WTC11 (cell line): ENCODE measurements around the gene TOM1. TPM values are rescaled to one million over a fixed set of nuclear protein-coding genes. Genes with fewer than 3 reads are reported as not detected.

Experiments
- ATAC-seq: fragments of 200-7000 bp; cut with Tn5 transposase; 2 replicates; pipeline ENCODE4 v1.10.0; 2021; ENCODE audit warnings: mild to moderate bottlenecking, moderate library complexity
- CTCF ChIA-PET: fragments of 300-600 bp; sonication (Branson Sonifier 250); formaldehyde crosslinking; loops from one replicate; lab custom pipeline; 2021; ENCODE audit warnings: antibody characterized with exemption; lab: Charles Lee
- POLR2A ChIA-PET: fragments of 350-600 bp; sonication (Branson Sonifier 250); formaldehyde crosslinking; loops from one replicate; lab custom pipeline; 2021; ENCODE audit warnings: antibody characterized with exemption; lab: Charles Lee
- DNase-seq: peaks from one replicate; pipeline ENCODE4 v3.0.0; 2021; ENCODE audit warnings: low spot score
- H3K27ac Mint-ChIP-seq: 2 replicates; pipeline ENCODE4 v1.8.0; 2021; ENCODE audit warnings: mixed read lengths
- H3K27me3 Mint-ChIP-seq: 2 replicates; pipeline ENCODE4 v1.8.0; 2021; ENCODE audit warnings: low read depth, mild to moderate bottlenecking, moderate library complexity, mixed read lengths
- H3K36me3 Mint-ChIP-seq: 2 replicates; pipeline ENCODE4 v1.8.0; 2021; ENCODE audit warnings: mixed read lengths
- H3K4me1 Mint-ChIP-seq: 2 replicates; pipeline ENCODE4 v1.8.0; 2022; ENCODE audit warnings: mixed read lengths
- H3K4me3 Mint-ChIP-seq: 2 replicates; pipeline ENCODE4 v1.8.0; 2021; ENCODE audit warnings: mild to moderate bottlenecking, moderate library complexity, mixed read lengths
- H3K9me3 Mint-ChIP-seq: 2 replicates; pipeline ENCODE4 v1.8.0; 2021; ENCODE audit warnings: mixed read lengths
- AR ChIP-seq: fragments of 250-450 bp; sonication (Bioruptor Pico); IDR thresholded peaks from 2 replicates; pipeline ENCODE4 v1.9.0; 2021; ENCODE audit warnings: mild to moderate bottlenecking
- E2F1 ChIP-seq: sonication (generic); formaldehyde crosslinking; IDR thresholded peaks from 2 replicates; pipeline ENCODE4 v1.8.0; 2022; ENCODE audit warnings: mild to moderate bottlenecking, missing genetic modification reagents
- IRF2 ChIP-seq: sonication (generic); formaldehyde crosslinking; IDR thresholded peaks from 2 replicates; pipeline ENCODE4 v1.8.0; 2022; ENCODE audit warnings: low read depth, missing genetic modification reagents, borderline replicate concordance
- JAZF1 ChIP-seq: fragments of 250-450 bp; sonication (Bioruptor Pico); IDR thresholded peaks from 2 replicates; pipeline ENCODE4 v1.9.0; 2021; ENCODE audit warnings: moderate library complexity, mild to moderate bottlenecking, inconsistent platforms
- MLX ChIP-seq: sonication (generic); formaldehyde crosslinking; IDR thresholded peaks from 2 replicates; pipeline ENCODE4 v1.8.1; 2023; ENCODE audit warnings: mild to moderate bottlenecking, missing genetic modification reagents, moderate library complexity
- NFE2L1 ChIP-seq: sonication (generic); formaldehyde crosslinking; IDR thresholded peaks from 2 replicates; pipeline ENCODE4 v1.8.1; 2023; ENCODE audit warnings: missing genetic modification reagents
- PREB ChIP-seq: sonication (generic); formaldehyde crosslinking; IDR thresholded peaks from 2 replicates; pipeline ENCODE4 v1.8.1; 2022; ENCODE audit warnings: mild to moderate bottlenecking, missing genetic modification reagents, moderate library complexity, borderline replicate concordance
- RELA ChIP-seq: sonication (generic); formaldehyde crosslinking; IDR thresholded peaks from 2 replicates; pipeline ENCODE4 v1.8.1; 2022; ENCODE audit warnings: missing genetic modification reagents, mild to moderate bottlenecking, borderline replicate concordance
- SMAD3 ChIP-seq: sonication (generic); formaldehyde crosslinking; IDR thresholded peaks from 2 replicates; pipeline ENCODE4 v1.8.0; 2022; ENCODE audit warnings: missing genetic modification reagents, mild to moderate bottlenecking, borderline replicate concordance
- SP1 ChIP-seq: sonication (generic); formaldehyde crosslinking; conservative IDR thresholded peaks from 2 replicates; pipeline ENCODE4 v1.8.1; 2022; ENCODE audit warnings: missing genetic modification reagents
- USF2 ChIP-seq: sonication (generic); formaldehyde crosslinking; IDR thresholded peaks from 2 replicates; pipeline ENCODE4 v1.8.1; 2023; ENCODE audit warnings: mild to moderate bottlenecking, missing genetic modification reagents, moderate library complexity
- ZMAT4 ChIP-seq: fragments of 250-450 bp; sonication (Bioruptor Pico); IDR thresholded peaks from 2 replicates; pipeline ENCODE4 v1.9.0; 2021; ENCODE audit warnings: mild to moderate bottlenecking
- ZNF219 ChIP-seq: sonication (generic); formaldehyde crosslinking; IDR thresholded peaks from 2 replicates; pipeline ENCODE4 v1.8.0; 2023; ENCODE audit warnings: missing genetic modification reagents, mild to moderate bottlenecking, borderline replicate concordance
- ZNF232 ChIP-seq: sonication (generic); formaldehyde crosslinking; IDR thresholded peaks from 2 replicates; pipeline ENCODE4 v1.8.0; 2022; ENCODE audit warnings: mild to moderate bottlenecking, missing genetic modification reagents
- ZNF281 ChIP-seq: sonication (generic); formaldehyde crosslinking; IDR thresholded peaks from 2 replicates; pipeline ENCODE4 v1.8.0; 2023; ENCODE audit warnings: mild to moderate bottlenecking, missing genetic modification reagents
- ZNF396 ChIP-seq: fragments of 250-450 bp; sonication (Bioruptor Pico); IDR thresholded peaks from 2 replicates; pipeline ENCODE4 v1.8.0; 2021; ENCODE audit warnings: mild to moderate bottlenecking, moderate library complexity, borderline replicate concordance
- ZNF671 ChIP-seq: fragments of 250-450 bp; sonication (Bioruptor Pico); IDR thresholded peaks from 2 replicates; pipeline ENCODE4 v1.8.0; 2021; ENCODE audit warnings: mild to moderate bottlenecking
- total RNA-seq: library from RNA; stranded (reverse); gene quantifications from 3 replicates; pipeline ENCODE4 v1.2.3, GENCODE V29; 2021

TOM1 gene
- total RNA-seq, 1 experiment from 2014 or later: 23.5 TPM

- TF ChIP-seq ZNF281 (CRISPR knock-in tag): no peak
- no peak for TF ChIP-seq ZNF671 (CRISPR knock-in tag)
- no peak for TF ChIP-seq NFE2L1 (CRISPR knock-in tag)
- no peak for TF ChIP-seq USF2
- TF ChIP-seq ZMAT4 (CRISPR knock-in tag): no peak
- TF ChIP-seq IRF2 (CRISPR knock-in tag): no peak
- TF ChIP-seq SP1 (CRISPR knock-in tag): no peak
- TF ChIP-seq, all 79 proteins: peak for 0
Observed at GRCh38 chr22:35368386-35368785, 68.7 kb downstream of the TOM1 start (continued).

GRCh38 chr22:35369996-35370395 lies 70.3 kb downstream of the TOM1 start:
- TF ChIP-seq ZNF232 (CRISPR knock-in tag) (no peak), NFE2L1 (CRISPR knock-in tag) (no peak), ZNF219 (no peak), ZNF396 (CRISPR knock-in tag) (no peak), AR (CRISPR knock-in tag) (no peak), PREB (CRISPR knock-in tag) (no peak), SMAD3 (no peak), MLX (CRISPR knock-in tag) (no peak), RELA (CRISPR knock-in tag) (no peak), JAZF1 (no peak), E2F1 (no peak)
- peaks cover 33% of the 10 kb centered on the region for H3K4me1 Mint-ChIP-seq
- ChIA-PET CTCF (interaction anchor here (0.8 to 1.5 kb wide), 3 partner anchors 9 to 61 kb away, joined by 3 to 6 read pairs (median 4); no protein-coding TSS in a partner anchor), POLR2A (no interaction called here)
- no peak overlapping the region for H3K4me3 Mint-ChIP-seq
- no peak for DNase-seq
- no peaks in the 10 kb centered on the region for H3K36me3 Mint-ChIP-seq
- peaks cover 4% of the 10 kb centered on the region; the same call in 1 of the 2 replicates for H3K27me3 Mint-ChIP-seq
- no peak for ATAC-seq
- no peaks in the 10 kb centered on the region for H3K9me3 Mint-ChIP-seq
- H3K27ac Mint-ChIP-seq: no peak overlapping the region
